Trophoblast cell (in vitro differentiated cells and primary cell): ENCODE measurements around the gene PCDHGB4.
"Not testable (repeated sequence)": the region's sequence is repeated elsewhere in the genome, so short reads cannot be mapped to it uniquely, and the experiment has no call there.

Experiments
- DNase-seq, 2 donors: peaks; one replicate each; pipeline ENCODE4 v3.0.0-alpha.2; 2016
- H2AFZ ChIP-seq: 2 replicates; pipeline ENCODE4 v1.6.1; 2013; ENCODE audit warnings: low read length, moderate library complexity, mild to moderate bottlenecking; ENCODE audit not compliant: insufficient read depth, poor library complexity
- H2AK5ac ChIP-seq: 2 replicates; pipeline ENCODE4 v1.6.1; 2013; ENCODE audit warnings: mild to moderate bottlenecking, low read length
- H2BK120ac ChIP-seq: 2 replicates; pipeline ENCODE4 v1.6.1; 2013; ENCODE audit warnings: low read length, mild to moderate bottlenecking, moderate library complexity; ENCODE audit not compliant: insufficient read depth, poor library complexity
- H2BK12ac ChIP-seq: 2 replicates; pipeline ENCODE4 v1.6.1; 2013; ENCODE audit warnings: mild to moderate bottlenecking, low read length, moderate library complexity
- H2BK5ac ChIP-seq: 2 replicates; pipeline ENCODE4 v1.6.1; 2013; ENCODE audit warnings: low read length, low read depth, moderate library complexity, mild to moderate bottlenecking; ENCODE audit not compliant: poor library complexity
- H3K14ac ChIP-seq: 2 replicates; pipeline ENCODE4 v1.6.1; 2013; ENCODE audit warnings: mild to moderate bottlenecking, low read length
- H3K18ac ChIP-seq: 2 replicates; pipeline ENCODE4 v1.6.1; 2013; ENCODE audit warnings: mild to moderate bottlenecking, low read length
- H3K23ac ChIP-seq: 2 replicates; pipeline ENCODE4 v1.6.1; 2013; ENCODE audit warnings: low read length
- H3K27ac ChIP-seq: 2 replicates; pipeline ENCODE4 v1.5.1; 2013; ENCODE audit warnings: low read depth, mild to moderate bottlenecking, inconsistent platforms, low read length, moderate library complexity
- H3K27me3 ChIP-seq: 2 replicates; pipeline ENCODE4 v1.6.1; 2013; ENCODE audit warnings: inconsistent platforms, mild to moderate bottlenecking, low read length, moderate library complexity; ENCODE audit not compliant: insufficient read depth
- H3K36me3 ChIP-seq, 2 experiments: 1 replicate in 1 of 2; 2 replicates in 1 of 2; pipeline ENCODE4 v1.6.1; 2013; ENCODE audit warnings: low read length in 2 of 2, mild to moderate bottlenecking in 2 of 2, moderate library complexity in 1 of 2; ENCODE audit not compliant: insufficient read depth in 2 of 2, control insufficient read depth in 1 of 2
- H3K4ac ChIP-seq: 2 replicates; pipeline ENCODE4 v1.6.1; 2013; ENCODE audit warnings: low read depth, mild to moderate bottlenecking, low read length, moderate library complexity
- H3K4me1 ChIP-seq, 2 experiments: 1 replicate in 1 of 2; 2 replicates in 1 of 2; pipeline ENCODE4 v1.6.1; 2013; ENCODE audit warnings: low read length in 2 of 2, mild to moderate bottlenecking in 2 of 2, moderate library complexity in 1 of 2; ENCODE audit not compliant: insufficient read depth in 2 of 2, control insufficient read depth in 1 of 2
- H3K4me2 ChIP-seq: 2 replicates; pipeline ENCODE4 v1.6.1; 2013; ENCODE audit warnings: inconsistent platforms, mild to moderate bottlenecking, low read length, moderate library complexity
- H3K4me3 ChIP-seq: 2 replicates; pipeline ENCODE4 v1.5.1; 2013; ENCODE audit warnings: mild to moderate bottlenecking, low read depth, low read length, inconsistent platforms
- H3K79me1 ChIP-seq: one replicate; pipeline ENCODE4 v1.6.1; 2013; ENCODE audit warnings: low read length
- H3K79me2 ChIP-seq: 2 replicates; pipeline ENCODE4 v1.6.1; 2013; ENCODE audit warnings: low read length, mild to moderate bottlenecking; ENCODE audit not compliant: control insufficient read depth, insufficient read depth, poor library complexity
- H3K9ac ChIP-seq: 2 replicates; pipeline ENCODE4 v1.6.1; 2013; ENCODE audit warnings: mild to moderate bottlenecking, low read length
- H3K9me3 ChIP-seq: 2 replicates; pipeline ENCODE4 v1.6.1; 2013; ENCODE audit warnings: low read depth, mild to moderate bottlenecking, control low read depth, inconsistent platforms, low read length; ENCODE audit not compliant: insufficient read depth
- H4K12ac ChIP-seq: 2 replicates; pipeline ENCODE4 v1.6.1; 2013; ENCODE audit warnings: low read depth, mild to moderate bottlenecking, low read length, moderate library complexity
- H4K8ac ChIP-seq: 2 replicates; pipeline ENCODE4 v1.6.1; 2013; ENCODE audit warnings: low read depth, mild to moderate bottlenecking, low read length, moderate library complexity
- H4K91ac ChIP-seq: one replicate; pipeline ENCODE4 v1.6.1; 2013; ENCODE audit warnings: low read depth, mild to moderate bottlenecking, low read length, moderate library complexity
- WGBS: extraction: QIAGEN DNeasy Blood & Tissue Kit; methylation state at CpG from one replicate; pipeline ENCODE4 v1.1.7; 2013; ENCODE audit warnings: missing lambda C conversion rate; ENCODE audit not compliant: insufficient read length, insufficient coverage; ENCODE audit errors: extremely low coverage; 5-methylcytosine and 5-hydroxymethylcytosine counted together

Gene PCDHGB4

GRCh38 chr5:141417494-141418172 is 30.1 kb downstream of the PCDHGB4 start, which contains the start of gene PCDHGB7:
TSS of gene PCDHGB7 (plus strand) at chr5:141417677. CDS start at chr5:141417860, 183 bp downstream.
- peak; percentile 25 to 64 for DNase-seq
- Histone ChIP-seq H4K91ac (peak within 1 kb of the TSS; percentile 85), H4K12ac (peak within 1 kb of the TSS; percentile 89), H2BK120ac (peak within 1 kb of the TSS; percentile 78), H2BK5ac (peak within 1 kb of the TSS; percentile 57), H3K18ac (peak within 1 kb of the TSS; percentile 90), H3K36me3 (peaks cover 36 to 41% of the 10 kb centered on the region in 2 experiments), H3K27ac (peak within 1 kb of the TSS; percentile 27), H3K4me3 (peak within 1 kb of the TSS; percentile 71), H3K14ac (peak within 1 kb of the TSS; percentile 88), H2AFZ (peak within 1 kb of the TSS; percentile 97), H4K8ac (peak within 1 kb of the TSS; percentile 78), H3K4me2 (peak within 1 kb of the TSS; percentile 69), H3K9me3 (peaks cover 39% of the 10 kb centered on the region), H3K4ac (peak within 1 kb of the TSS; percentile 43)
- not testable (repeated sequence) for H3K27me3 ChIP-seq, H3K4me1 ChIP-seq, H3K79me1 ChIP-seq, H2BK12ac ChIP-seq, H3K23ac ChIP-seq, H3K79me2 ChIP-seq, H2AK5ac ChIP-seq, H3K9ac ChIP-seq
- no CpG with 5 or more reads among the region's 47 CpGs for WGBS

GRCh38 chr5:141419074-141419880 is 31.8 kb downstream of the PCDHGB4 start:
- Histone ChIP-seq H2BK12ac (no peak overlapping the region), H3K23ac (no peak overlapping the region), H2AK5ac (no peak overlapping the region), H3K4me2 (no peak overlapping the region), H3K9me3 (peaks cover 44% of the 10 kb centered on the region), H3K9ac (no peak overlapping the region), H3K79me2 (no peaks in the 10 kb centered on the region), H2AFZ (no peak overlapping the region), H3K4me3 (peak overlapping the region; percentile 13), H3K4ac (no peak overlapping the region), H2BK5ac (no peak overlapping the region), H3K27ac (no peak overlapping the region), H3K27me3 (no peaks in the 10 kb centered on the region), H3K4me1 (peaks cover 2 to 5% of the 10 kb centered on the region in 2 experiments), H4K12ac (no peak overlapping the region), H2BK120ac (no peak overlapping the region), H3K14ac (no peak overlapping the region), H4K91ac (no peak overlapping the region), H3K36me3 (peaks cover 40% of the 10 kb centered on the region in 2 experiments), H3K79me1 (peaks cover 5% of the 10 kb centered on the region), H3K18ac (peak overlapping the region; percentile 39), H4K8ac (no peak overlapping the region)
- no peak for DNase-seq
- no CpG with 5 or more reads among the region's 74 CpGs for WGBS

- WGBS = no CpG with 5 or more reads among the region's 42 CpGs
- H2AFZ ChIP-seq = peak within 1 kb of the TSS; percentile 42
- H3K9ac ChIP-seq = no peak within 1 kb of the TSS
- H3K23ac ChIP-seq = no peak within 1 kb of the TSS
- H3K4ac ChIP-seq = no peak within 1 kb of the TSS
- H3K4me3 ChIP-seq = no peak within 1 kb of the TSS
- no peak within 1 kb of the TSS for H2BK5ac ChIP-seq
- H3K27me3 ChIP-seq = no peaks in the 10 kb centered on the region
- no peak within 1 kb of the TSS for H3K4me2 ChIP-seq
- DNase-seq = peak; percentile 55 to 88
- peaks cover 5% of the 10 kb centered on the region for H3K79me1 ChIP-seq
- peak within 1 kb of the TSS; percentile 39 for H3K18ac ChIP-seq
- H3K79me2 ChIP-seq = no peaks in the 10 kb centered on the region
- peaks cover 2 to 5% of the 10 kb centered on the region in 2 experiments for H3K4me1 ChIP-seq
- no peak within 1 kb of the TSS for H3K27ac ChIP-seq
- H4K8ac ChIP-seq = no peak within 1 kb of the TSS
- no peak within 1 kb of the TSS for H4K91ac ChIP-seq
- H2BK120ac ChIP-seq = no peak within 1 kb of the TSS
- H2BK12ac ChIP-seq = no peak within 1 kb of the TSS
- H4K12ac ChIP-seq = no peak within 1 kb of the TSS
- H3K9me3 ChIP-seq = peaks cover 39% of the 10 kb centered on the region
- no peak within 1 kb of the TSS for H2AK5ac ChIP-seq
- no peak within 1 kb of the TSS for H3K14ac ChIP-seq
- H3K36me3 ChIP-seq = peaks cover 37 to 38% of the 10 kb centered on the region in 2 experiments
Measured at GRCh38 chr5:141420855-141421488, 33.5 kb downstream of the PCDHGB4 start, which contains the start of gene PCDHGA11. TSS of gene PCDHGA11 (plus strand) at chr5:141421051. CDS start at chr5:141421228, 177 bp downstream.

GRCh38 chr5:141421489-141421855 is 34.0 kb downstream of the PCDHGB4 start:
- Histone ChIP-seq H3K27ac (no peak overlapping the region), H3K18ac (no peak overlapping the region), H3K4me1 (peaks cover 2 to 5% of the 10 kb centered on the region in 2 experiments), H3K9ac (no peak overlapping the region), H2BK120ac (no peak overlapping the region), H2AK5ac (no peak overlapping the region), H2BK5ac (no peak overlapping the region), H4K12ac (no peak overlapping the region), H3K4me3 (no peak overlapping the region), H2BK12ac (no peak overlapping the region), H4K91ac (no peak overlapping the region), H3K27me3 (no peaks in the 10 kb centered on the region), H3K79me1 (peaks cover 5% of the 10 kb centered on the region), H3K79me2 (no peaks in the 10 kb centered on the region), H3K36me3 (peaks cover 41 to 42% of the 10 kb centered on the region in 2 experiments), H3K23ac (no peak overlapping the region), H2AFZ (no peak overlapping the region), H3K14ac (no peak overlapping the region), H4K8ac (no peak overlapping the region), H3K4ac (no peak overlapping the region), H3K9me3 (peaks cover 41% of the 10 kb centered on the region), H3K4me2 (no peak overlapping the region)
- no peak for DNase-seq
- no CpG with 5 or more reads among the region's 13 CpGs for WGBS
